Uterus (tissue), 2 donors: ENCODE measurements around the gene FAM3D.

Experiments
- CTCF ChIP-seq, 4 experiments: fragments of 200-600 bp in 2 of 4; fragments of 450-650 bp in 2 of 4; sonication (generic) in 2 of 4; IDR thresholded peaks; one replicate each; pipeline ENCODE4 v1.5.1; 2016 to 2019; ENCODE audit warnings: antibody characterized with exemption in 4 of 4, mild to moderate bottlenecking in 2 of 4, moderate library complexity in 1 of 4
- POLR2A ChIP-seq, 2 donors: fragments of 450-650 bp; IDR thresholded peaks; one replicate each; pipeline ENCODE4 v1.6.1; 2016; ENCODE audit warnings: antibody characterized with exemption in 2 of 2, mild to moderate bottlenecking in 1 of 2, moderate library complexity in 1 of 2

GRCh38 chr3:58607816-58608215 is 58.8 kb downstream of the FAM3D start:
- TF ChIP-seq POLR2A (IDR thresholded peaks at IDR 0.05) = no peak
- TF ChIP-seq CTCF (IDR thresholded peaks at IDR 0.05) = no peak
